Adrenal gland (tissue), 12 donors: ENCODE measurements around the gene SLC24A4. TPM values are rescaled to one million over a fixed set of nuclear protein-coding genes. Genes with fewer than 3 reads are reported as not detected.

Source experiments
- DNase-seq, 7 donors: peaks; one replicate each; pipeline ENCODE4 v3.0.0-alpha.2; 2019 to 2020
- H3K27ac ChIP-seq, 5 donors: fragments of 200-600 bp; sonication (generic) in 4 of 5; 1 replicate in 3 of 5; 2 replicates in 2 of 5; pipeline versions ENCODE4 v1.5.1 to v1.8.0; 2016 to 2020; ENCODE audit warnings: mild to moderate bottlenecking in 1 of 5
- H3K27me3 ChIP-seq: fragments of 200-600 bp; 2 replicates; pipeline ENCODE4 v1.8.0; 2021
- H3K36me3 ChIP-seq, 2 donors: fragments of 200-600 bp; replicated peaks in 1 of 2; 1 replicate in 1 of 2; 2 replicates in 1 of 2; pipeline versions ENCODE4 v1.5.1 to v1.8.0; 2018 to 2022
- H3K4me1 ChIP-seq, 2 donors: fragments of 200-600 bp; replicated peaks in 1 of 2; 1 replicate in 1 of 2; 2 replicates in 1 of 2; pipeline versions ENCODE4 v1.5.1 to v1.8.0; 2018 to 2021
- H3K4me3 ChIP-seq, 4 donors: fragments of 200-600 bp; sonication (generic) in 3 of 4; one replicate each; pipeline ENCODE4 v1.5.1; 2016 to 2018
- H3K9me3 ChIP-seq, 3 donors: fragments of 200-600 bp; sonication (generic) in 1 of 3; replicated peaks in 1 of 3; 1 replicate in 2 of 3; 2 replicates in 1 of 3; pipeline versions ENCODE4 v1.5.1 to v1.8.0; 2016 to 2021
- CTCF ChIP-seq, 6 experiments: fragments of 450-650 bp in 4 of 6; fragments of 200-600 bp in 2 of 6; sonication (generic) in 1 of 6; IDR thresholded peaks; 1 replicate in 5 of 6; 2 replicates in 1 of 6; pipeline versions ENCODE4 v1.5.1 to v1.8.0; 2016 to 2021; ENCODE audit warnings: antibody characterized with exemption in 6 of 6, mild to moderate bottlenecking in 2 of 6, moderate library complexity in 1 of 6
- POLR2A ChIP-seq, 2 donors: fragments of 450-650 bp; IDR thresholded peaks; one replicate each; pipeline ENCODE4 v1.6.1; 2017; ENCODE audit warnings: antibody characterized with exemption in 2 of 2, mild to moderate bottlenecking in 2 of 2, moderate library complexity in 1 of 2
- WGBS, 4 donors: extraction: QIAGEN DNeasy Blood & Tissue Kit in 2 of 4; methylation state at CpG; one replicate each; pipeline versions ENCODE4 v1.1.5 to v1.1.7; 2013 to 2017; 5-methylcytosine and 5-hydroxymethylcytosine counted together
- intact Hi-C, 2 donors: fragments of 100-400 bp; cut with DNase I; formaldehyde crosslinking; loops; one replicate each; pipeline versions ENCODE4 v1.14.1 to v1.15.0; 2022 to 2023
- polyA plus RNA-seq, 3 donors: library from polyadenylated mRNA; stranded (reverse); fragments of 200-250 nt in 2 of 3; fragments of 350-450 nt in 1 of 3; fragmentation: Illumina TruSeq in 1 of 3; extraction: RNeasy Lipid Tissue Mini Kit (QIAGEN cat#74804) in 1 of 3; gene quantifications; one replicate each; pipeline ENCODE4 v1.2.3, GENCODE V29; 2013 to 2014
- total RNA-seq, 9 donors: library from RNA; depleted of rRNA in 4 of 9; stranded (reverse); fragments of >200 nt in 4 of 9; fragments of 120-200 nt in 1 of 9; fragmentation: NEBNext Ultra II Directional in 1 of 9; extraction: Animal tissue kit (Norgen Biotek cat#: 25700) in 1 of 9; gene quantifications; one replicate each; pipeline versions ENCODE4 v1.1.0 to v1.2.4, GENCODE V29; 2013 to 2023
- donor health status: healthy with polysubstance abuse.
- donor health status: Bipolar disorder and iron deficiency.
- donor health status: DM: yes; HTN: yes; CAD: no.
- donor health status: DM: no; HTN: no; CAD: no.
- donor health status: DM: no; HTN: no; CAD: no.
- donor health status: DM: yes; HTN: yes; CAD: no.

Gene SLC24A4
- total and polyA plus RNA-seq, 12 donors = 0.09 to 1.9 (median 0.52) TPM

GRCh38 chr14:92539875-92540274 lies 216.9 kb downstream of the SLC24A4 start:
- Histone ChIP-seq H3K27me3 (no peaks in the 10 kb centered on the region), H3K4me3 (no peak overlapping the region), H3K4me1 (peaks cover 20 to 24% of the 10 kb centered on the region in 2 donors), H3K27ac (peak overlapping the region; percentile 23 to 91 (median 88)), H3K36me3 (no peaks in the 10 kb centered on the region), H3K9me3 (no peaks in the 10 kb centered on the region)
- WGBS, 4 donors = 66 to 75% (median 69%) methylated on average over 4 to 12 of the region's 12 CpGs
- no peak for TF ChIP-seq CTCF (IDR thresholded peaks at IDR 0.05)
- no peak for TF ChIP-seq POLR2A (IDR thresholded peaks at IDR 0.05)
- intact Hi-C loops = no loop called here
- DNase-seq = no peak

- peaks cover 20 to 24% of the 10 kb centered on the region in 2 donors for H3K4me1 ChIP-seq
- no peak overlapping the region for H3K4me3 ChIP-seq
These were observed 217.6 kb downstream of the SLC24A4 start for GRCh38 chr14:92540472-92541048.

GRCh38 chr14:92542766-92543554 lies 220.0 kb downstream of the SLC24A4 start:
- Histone ChIP-seq H3K27ac (no peak overlapping the region), H3K4me1 (peaks cover 24 to 28% of the 10 kb centered on the region in 2 donors), H3K27me3 (no peaks in the 10 kb centered on the region), H3K9me3 (no peaks in the 10 kb centered on the region), H3K4me3 (no peak overlapping the region), H3K36me3 (no peaks in the 10 kb centered on the region)
- no peak for DNase-seq
- WGBS, 4 donors = 67 to 87% (median 77%) methylated on average over 8 of the region's 8 CpGs
- TF ChIP-seq POLR2A (IDR thresholded peaks at IDR 0.05) (no peak), CTCF (IDR thresholded peaks at IDR 0.05) (no peak)
- intact Hi-C loops = no loop called here

More at GRCh38 chr14:92540472-92541048, 217.6 kb downstream of the SLC24A4 start:
- H3K27ac ChIP-seq = peak overlapping the region; percentile 28 to 91 (median 88)
- no peaks in the 10 kb centered on the region for H3K9me3 ChIP-seq
- 0 to 10% (median 4%) methylated on average over 4 to 6 of the region's 6 CpGs for WGBS, 4 donors
- TF ChIP-seq POLR2A (IDR thresholded peaks at IDR 0.05) (peak in 1 of 2 donors; percentile 55), CTCF (IDR thresholded peaks at IDR 0.05) (no peak)
- intact Hi-C loops = no loop called here
- no peaks in the 10 kb centered on the region for H3K27me3 ChIP-seq
- H3K36me3 ChIP-seq = no peaks in the 10 kb centered on the region
- DNase-seq = peak; percentile 94 to 99 (median 98)

- no peak for DNase-seq
- intact Hi-C loops = no loop called here
- H3K4me1 ChIP-seq = peaks cover 23 to 29% of the 10 kb centered on the region in 2 donors
- no peaks in the 10 kb centered on the region for H3K36me3 ChIP-seq
- no peaks in the 10 kb centered on the region for H3K9me3 ChIP-seq
- H3K4me3 ChIP-seq = no peak overlapping the region
- WGBS, 4 donors = 58 to 75% (median 69%) methylated on average over 4 to 6 of the region's 6 CpGs
- H3K27me3 ChIP-seq = no peaks in the 10 kb centered on the region
- H3K27ac ChIP-seq = peak overlapping the region in 1 of 5 donors; percentile 20
- TF ChIP-seq CTCF (IDR thresholded peaks at IDR 0.05) (no peak), POLR2A (IDR thresholded peaks at IDR 0.05) (no peak)
These were observed 221.2 kb downstream of the SLC24A4 start for GRCh38 chr14:92544051-92544720.
